HepG2 (cell line): ENCODE data around the gene CAPG. TPM values are rescaled to one million over a fixed set of nuclear protein-coding genes. Genes with fewer than 3 reads are reported as not detected.

Experiments used
- ATAC-seq: fragments of 200-7000 bp; cut with Tn5 transposase; 3 replicates; pipeline ENCODE4 v1.9.1; 2020; ENCODE audit warnings: mild to moderate bottlenecking, moderate library complexity
- BruUV-seq: library from RNA; stranded (reverse); fragments of 400-500 nt; replicated peaks from 2 replicates; lab custom pipeline; 2021; lab: Mats Ljungman, UMichigan
- CTCF ChIA-PET: fragments of 300-600 bp; formaldehyde crosslinking; extraction: SDS; loops from one replicate; lab custom pipeline; 2021; ENCODE audit warnings: low total read pairs, inconsistent platforms, low intra/inter-chr PET ratio; lab: Yijun Ruan, JAX
- POLR2A ChIA-PET: fragments of 350-600 bp; sonication (Branson Sonifier 250); formaldehyde crosslinking; loops from one replicate; lab custom pipeline; 2020; ENCODE audit warnings: antibody characterized with exemption, inconsistent platforms; lab: Yijun Ruan, JAX
- DNase-seq: peaks from one replicate; pipeline ENCODE4 v3.0.0-alpha.2; 2015; ENCODE audit warnings: low spot score
- FAIRE-seq: peaks from 3 replicates; lab custom pipeline; 2011; peaks lifted over from hg19 to GRCh38; lab: Jason Lieb, UNC
- H2AFZ ChIP-seq: one replicate; pipeline ENCODE4 v1.6.1; 2011; ENCODE audit warnings: low read length, inconsistent platforms
- H3K27ac ChIP-seq: fragments of 300-600 bp; 3 replicates; pipeline ENCODE4 v1.8.0; 2011; ENCODE audit warnings: mixed run types, mild to moderate bottlenecking, mixed read lengths, low read length, inconsistent platforms; ENCODE audit not compliant: insufficient read depth; ENCODE audit errors: extremely low read length
- H3K27me3 ChIP-seq, 2 experiments: fragments of 200-600 bp in 1 of 2; 2 replicates in 1 of 2; 3 replicates in 1 of 2; pipeline versions ENCODE4 v1.6.0 to v1.8.0; 2011; ENCODE audit warnings: low read length in 2 of 2, mild to moderate bottlenecking in 2 of 2, moderate library complexity in 2 of 2, inconsistent platforms in 1 of 2; ENCODE audit not compliant: insufficient read depth in 2 of 2, control insufficient read depth in 1 of 2
- H3K36me3 ChIP-seq, 2 experiments: fragments of 200-600 bp in 1 of 2; replicated peaks in 1 of 2; 2 replicates in 1 of 2; 3 replicates in 1 of 2; pipeline versions ENCODE4 v1.5.1 to v1.8.0; 2011; ENCODE audit warnings: low read length in 2 of 2, inconsistent platforms in 1 of 2; ENCODE audit not compliant: insufficient read depth in 2 of 2, control insufficient read depth in 1 of 2
- H3K4me1 ChIP-seq: 2 replicates; pipeline ENCODE4 v1.5.1; 2012; ENCODE audit warnings: low read length, inconsistent platforms; ENCODE audit not compliant: insufficient read depth
- H3K4me2 ChIP-seq: 2 replicates; pipeline ENCODE4 v1.6.0; 2011; ENCODE audit warnings: low read depth, low read length, inconsistent platforms
- H3K4me3 ChIP-seq, 3 experiments: fragments of 200-600 bp in 1 of 3; sonication (generic), shearing (Covaris generic) in 1 of 3; replicated peaks in 1 of 3; 2 replicates each; pipeline ENCODE4 v1.5.1; 2011 to 2016; ENCODE audit warnings: low read length in 3 of 3, inconsistent platforms in 2 of 3, low read depth in 2 of 3, mild to moderate bottlenecking in 2 of 3, control low read depth in 1 of 3, mixed read lengths in 1 of 3; ENCODE audit not compliant: insufficient read depth in 1 of 3
- H3K79me2 ChIP-seq: one replicate; pipeline ENCODE4 v1.6.1; 2011; ENCODE audit warnings: low read length, inconsistent platforms; ENCODE audit not compliant: insufficient read depth
- H3K9ac ChIP-seq: 2 replicates; pipeline ENCODE4 v1.6.0; 2011; ENCODE audit warnings: mild to moderate bottlenecking, low read depth, low read length, inconsistent platforms; ENCODE audit not compliant: insufficient read depth
- H3K9me3 ChIP-seq: 2 replicates; pipeline ENCODE4 v1.5.1; 2012; ENCODE audit warnings: mild to moderate bottlenecking, low read length
- H4K20me1 ChIP-seq: 2 replicates; pipeline ENCODE4 v1.6.0; 2011; ENCODE audit warnings: inconsistent platforms, mild to moderate bottlenecking, low read length, moderate library complexity; ENCODE audit not compliant: insufficient read depth
- CHD4 ChIP-seq: fragments of 200-600 bp; sonication (generic); IDR thresholded peaks from 2 replicates; pipeline ENCODE4 v1.7.0; 2017; ENCODE audit warnings: mild to moderate bottlenecking, low read length, borderline replicate concordance
- POLR2AphosphoS2 ChIP-seq: IDR thresholded peaks from 2 replicates; pipeline ENCODE4 v1.6.1; 2011; ENCODE audit warnings: low read depth, low read length, improper control_type of control experiment
- TCF7 ChIP-seq: sonication (generic); IDR thresholded peaks from 2 replicates; pipeline ENCODE4 v1.6.1; 2016; ENCODE audit warnings: antibody characterized with exemption, low read depth
- ZFX ChIP-seq: sonication (generic); formaldehyde crosslinking; IDR thresholded peaks from 2 replicates; pipeline ENCODE4 v1.4.0; 2020; ENCODE audit warnings: mild to moderate bottlenecking, low read depth, missing genetic modification reagents, moderate library complexity
- WGBS: methylation state at CpG from one replicate; pipeline ENCODE4 v1.1.6; 2017; ENCODE audit warnings: low lambda C conversion rate; 5-methylcytosine and 5-hydroxymethylcytosine counted together
- in situ Hi-C: cut with HindIII; loops from 2 replicates; pipeline ENCODE4 v1.10.0; 2017; ENCODE audit warnings: low pct_unique_long_range_greater_than_20kb; ENCODE audit not compliant: extremely low pct_ligation_motif_present
- intact Hi-C: fragments of 100-400 bp; cut with micrococcal nuclease; formaldehyde crosslinking; loops from one replicate; pipeline ENCODE4 v1.10.0; 2022; ENCODE audit not compliant: unreplicated experiment
- polyA plus RNA-seq, 8 experiments: library from polyadenylated mRNA; depleted of rRNA in 3 of 8; stranded (reverse) in 7 of 8; unstranded in 1 of 8; fragments of >200 nt; fragmentation: Illumina TruSeq in 4 of 8; extraction: Trizol in 4 of 8; gene quantifications; 2 replicates each; pipeline versions ENCODE4 v1.2.1 to v1.2.3, GENCODE V29; 2011 to 2016; ENCODE audit warnings: low read depth in 4 of 8, missing spikeins in 1 of 8, mixed read lengths in 1 of 8; ENCODE audit not compliant: insufficient read depth in 1 of 8
- total RNA-seq, 5 experiments: library from RNA; depleted of rRNA; stranded (reverse); fragments of >200 nt; fragmentation: Illumina TruSeq; extraction: Trizol; gene quantifications; 2 replicates each; pipeline ENCODE4 v1.2.3, GENCODE V29; 2016; ENCODE audit warnings: low read depth in 1 of 5
- TF ChIP-seq, protein P1 (sequence below): sonication (generic); formaldehyde crosslinking; IDR thresholded peaks from 2 replicates; pipeline ENCODE4 v1.8.0; 2022; ENCODE audit warnings: mild to moderate bottlenecking, missing genetic modification reagents; ENCODE audit not compliant: insufficient replicate concordance
- TF ChIP-seq, protein P2 (sequence below): sonication (generic); formaldehyde crosslinking; IDR thresholded peaks from 2 replicates; pipeline ENCODE4 v1.5.0; 2020; ENCODE audit warnings: mild to moderate bottlenecking, missing genetic modification reagents

CAPG gene
- total and polyA plus RNA-seq, 2 of the 13 experiments (the other 11 are each of a cell fraction or from before 2014, with no cell fraction given): 12.7 to 18.2 TPM

DNA sequence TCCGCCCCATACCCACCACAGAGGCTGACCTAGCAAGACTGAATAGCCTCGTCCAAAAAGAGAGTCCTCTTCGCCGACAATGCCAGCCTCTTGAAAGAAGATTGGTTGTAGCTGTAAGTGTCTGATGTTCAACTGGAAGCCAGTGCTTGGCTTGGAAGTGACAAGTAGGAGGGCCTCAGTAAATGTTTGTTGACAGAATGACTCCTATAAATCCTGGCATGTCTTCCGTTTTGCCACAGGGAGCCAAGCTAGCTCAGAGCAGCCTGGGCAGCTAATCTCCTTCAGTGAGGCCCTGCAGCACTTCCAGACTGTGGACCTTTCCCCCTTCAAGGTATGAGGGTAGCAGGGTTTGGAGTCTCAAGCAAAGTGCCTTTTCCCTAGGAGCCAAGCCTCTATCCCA lies 40.7 kb downstream of the CAPG start:
- TF ChIP-seq, protein P1, sequence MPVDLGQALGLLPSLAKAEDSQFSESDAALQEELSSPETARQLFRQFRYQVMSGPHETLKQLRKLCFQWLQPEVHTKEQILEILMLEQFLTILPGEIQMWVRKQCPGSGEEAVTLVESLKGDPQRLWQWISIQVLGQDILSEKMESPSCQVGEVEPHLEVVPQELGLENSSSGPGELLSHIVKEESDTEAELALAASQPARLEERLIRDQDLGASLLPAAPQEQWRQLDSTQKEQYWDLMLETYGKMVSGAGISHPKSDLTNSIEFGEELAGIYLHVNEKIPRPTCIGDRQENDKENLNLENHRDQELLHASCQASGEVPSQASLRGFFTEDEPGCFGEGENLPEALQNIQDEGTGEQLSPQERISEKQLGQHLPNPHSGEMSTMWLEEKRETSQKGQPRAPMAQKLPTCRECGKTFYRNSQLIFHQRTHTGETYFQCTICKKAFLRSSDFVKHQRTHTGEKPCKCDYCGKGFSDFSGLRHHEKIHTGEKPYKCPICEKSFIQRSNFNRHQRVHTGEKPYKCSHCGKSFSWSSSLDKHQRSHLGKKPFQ (CRISPR knock-in tag): no peak
- TF ChIP-seq TCF7: no peak
- no peak for TF ChIP-seq POLR2AphosphoS2
- TF ChIP-seq ZFX (CRISPR knock-in tag): peak; percentile 28; the same call in 1 of the 2 replicates
- TF ChIP-seq, protein P2, sequence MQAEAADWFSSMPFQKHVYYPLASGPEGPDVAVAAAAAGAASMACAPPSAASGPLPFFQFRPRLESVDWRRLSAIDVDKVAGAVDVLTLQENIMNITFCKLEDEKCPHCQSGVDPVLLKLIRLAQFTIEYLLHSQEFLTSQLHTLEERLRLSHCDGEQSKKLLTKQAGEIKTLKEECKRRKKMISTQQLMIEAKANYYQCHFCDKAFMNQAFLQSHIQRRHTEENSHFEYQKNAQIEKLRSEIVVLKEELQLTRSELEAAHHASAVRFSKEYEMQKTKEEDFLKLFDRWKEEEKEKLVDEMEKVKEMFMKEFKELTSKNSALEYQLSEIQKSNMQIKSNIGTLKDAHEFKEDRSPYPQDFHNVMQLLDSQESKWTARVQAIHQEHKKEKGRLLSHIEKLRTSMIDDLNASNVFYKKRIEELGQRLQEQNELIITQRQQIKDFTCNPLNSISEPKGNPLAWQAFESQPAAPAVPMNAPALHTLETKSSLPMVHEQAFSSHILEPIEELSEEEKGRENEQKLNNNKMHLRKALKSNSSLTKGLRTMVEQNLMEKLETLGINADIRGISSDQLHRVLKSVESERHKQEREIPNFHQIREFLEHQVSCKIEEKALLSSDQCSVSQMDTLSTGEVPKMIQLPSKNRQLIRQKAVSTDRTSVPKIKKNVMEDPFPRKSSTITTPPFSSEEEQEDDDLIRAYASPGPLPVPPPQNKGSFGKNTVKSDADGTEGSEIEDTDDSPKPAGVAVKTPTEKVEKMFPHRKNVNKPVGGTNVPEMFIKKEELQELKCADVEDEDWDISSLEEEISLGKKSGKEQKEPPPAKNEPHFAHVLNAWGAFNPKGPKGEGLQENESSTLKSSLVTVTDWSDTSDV: no peak
- no peak for TF ChIP-seq CHD4
- WGBS: 81% methylated on average over 4 of the region's 5 CpGs
- intact Hi-C loops: no loop called here

More for the DNA sequence above, 40.7 kb downstream of the CAPG start:
- Histone ChIP-seq H3K4me1 (peaks cover 48% of the 10 kb centered on the region), H3K27me3 (no peaks in the 10 kb centered on the region), H3K36me3 (no peaks in the 10 kb centered on the region), H3K4me2 (0 out of 2 replicates have a peak overlapping the region, but pooled peaks have one; percentile 0), H4K20me1 (no peaks in the 10 kb centered on the region), H3K9me3 (no peaks in the 10 kb centered on the region), H2AFZ (no peak overlapping the region), H3K9ac (no peak overlapping the region), H3K27ac (no peak overlapping the region), H3K79me2 (no peaks in the 10 kb centered on the region), H3K4me3 (no peak overlapping the region)
- ChIA-PET POLR2A (interaction anchor here (1.1 to 2.9 kb wide), 7 partner anchors 15 to 215 kb away, joined by 3 to 25 read pairs (median 6); partner anchors contain the start of genes ELMOD3, MAT2A, RETSAT and SH2D6), CTCF (no interaction called here)
- DNase-seq (no peak), ATAC-seq (no peak), FAIRE-seq (no peak)
- BruUV-seq: no TSS peak
- in situ Hi-C loops: no loop called here
